ENCODE data around the gene PRTFDC1. TPM values are rescaled to one million over a fixed set of nuclear protein-coding genes. Genes with fewer than 3 reads are reported as not detected.
"Not testable (repeated sequence)": the region's sequence is repeated elsewhere in the genome, so short reads cannot be mapped to it uniquely, and the experiment has no call there.

PRTFDC1 gene
- total RNA-seq, 1 experiment from 2014 or later, result 83.2 TPM

DNA sequence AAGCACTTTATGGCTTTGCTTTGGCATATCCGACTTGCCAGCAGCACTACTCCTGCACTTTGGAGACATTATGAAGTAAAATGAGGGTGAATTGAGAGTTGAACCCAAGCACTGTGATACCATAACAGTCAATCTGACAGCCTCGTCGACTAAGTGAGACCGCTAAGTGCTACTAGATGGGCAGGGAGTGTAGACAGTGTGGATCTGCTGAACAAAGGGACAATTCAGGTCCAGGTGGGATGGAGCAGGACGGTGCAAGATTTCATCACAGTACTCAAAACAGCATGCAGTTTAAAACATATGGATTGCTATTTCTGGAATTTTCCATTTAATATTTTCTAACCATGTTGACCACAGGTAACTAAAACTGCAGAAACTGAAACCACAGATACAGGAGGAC, 20.8 kb upstream of the PRTFDC1 start:
- Histone ChIP-seq H3K9me3 (no peaks in the 10 kb centered on the region), H3K36me3 (ENCODE audit: control insufficient read depth, insufficient read depth, low read length) (no peaks in the 10 kb centered on the region), H3K27me3 (replicated peaks; ENCODE audit: control insufficient read depth, insufficient read depth, low read length) (no peaks in the 10 kb centered on the region), H3K4me3 (ENCODE audit: low read depth, low read length) (no peak overlapping the region), H3K4me1 (peaks cover 6% of the 10 kb centered on the region; the same call in 1 of the 2 replicates)
- ChIA-PET CTCF (no interaction called here), POLR2A (no interaction called here)
- Mint-ChIP-seq H3K27ac (ENCODE audit: unreplicated experiment) (no peak overlapping the region), H3K4me3 (ENCODE audit: unreplicated experiment) (no peak overlapping the region), H3K4me1 (ENCODE audit: low read depth, unreplicated experiment) (peaks cover 13% of the 10 kb centered on the region), H3K27me3 (ENCODE audit: insufficient read depth, unreplicated experiment) (no peaks in the 10 kb centered on the region), H3K36me3 (ENCODE audit: insufficient read depth, unreplicated experiment) (no peaks in the 10 kb centered on the region), H3K9me3 (ENCODE audit: unreplicated experiment) (no peaks in the 10 kb centered on the region)
- intact Hi-C loops (cut with micrococcal nuclease; ENCODE audit: unreplicated experiment), result no loop called here
- no TSS peak for BruUV-seq (replicated peaks)
- TF ChIP-seq, protein P1, sequence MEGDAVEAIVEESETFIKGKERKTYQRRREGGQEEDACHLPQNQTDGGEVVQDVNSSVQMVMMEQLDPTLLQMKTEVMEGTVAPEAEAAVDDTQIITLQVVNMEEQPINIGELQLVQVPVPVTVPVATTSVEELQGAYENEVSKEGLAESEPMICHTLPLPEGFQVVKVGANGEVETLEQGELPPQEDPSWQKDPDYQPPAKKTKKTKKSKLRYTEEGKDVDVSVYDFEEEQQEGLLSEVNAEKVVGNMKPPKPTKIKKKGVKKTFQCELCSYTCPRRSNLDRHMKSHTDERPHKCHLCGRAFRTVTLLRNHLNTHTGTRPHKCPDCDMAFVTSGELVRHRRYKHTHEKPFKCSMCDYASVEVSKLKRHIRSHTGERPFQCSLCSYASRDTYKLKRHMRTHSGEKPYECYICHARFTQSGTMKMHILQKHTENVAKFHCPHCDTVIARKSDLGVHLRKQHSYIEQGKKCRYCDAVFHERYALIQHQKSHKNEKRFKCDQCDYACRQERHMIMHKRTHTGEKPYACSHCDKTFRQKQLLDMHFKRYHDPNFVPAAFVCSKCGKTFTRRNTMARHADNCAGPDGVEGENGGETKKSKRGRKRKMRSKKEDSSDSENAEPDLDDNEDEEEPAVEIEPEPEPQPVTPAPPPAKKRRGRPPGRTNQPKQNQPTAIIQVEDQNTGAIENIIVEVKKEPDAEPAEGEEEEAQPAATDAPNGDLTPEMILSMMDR (IDR thresholded peaks at IDR 0.05; ENCODE audit: insufficient read depth in 1 of 2, low read depth in 1 of 2, low read length in 1 of 2, severe bottlenecking in 1 of 2, unreplicated experiment in 1 of 2), result no peak
- no peak for DNase-seq

DNA sequence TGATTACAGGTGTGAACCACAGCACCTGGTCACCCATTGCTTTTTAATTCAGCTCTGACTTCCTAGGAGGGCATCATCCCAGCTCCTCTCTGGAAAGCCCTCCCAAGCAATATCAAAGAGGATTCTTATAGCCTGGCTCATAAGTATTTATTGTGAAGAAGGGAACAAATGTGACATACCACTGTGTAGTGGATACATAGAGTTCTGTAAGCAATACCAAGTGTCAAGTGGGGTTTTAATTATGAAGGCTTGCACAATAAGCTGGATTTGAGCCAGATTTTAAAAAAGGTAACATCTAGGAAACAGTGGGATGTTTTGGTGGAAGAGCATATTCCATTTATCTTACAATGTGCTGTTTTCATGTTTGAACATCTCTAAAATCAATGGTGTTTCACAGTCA, 19.0 kb upstream of the PRTFDC1 start:
- Histone ChIP-seq H3K4me1 (peaks cover 6% of the 10 kb centered on the region; the same call in 1 of the 2 replicates), H3K27me3 (replicated peaks; ENCODE audit: control insufficient read depth, insufficient read depth, low read length) (no peaks in the 10 kb centered on the region), H3K9me3 (no peaks in the 10 kb centered on the region), H3K36me3 (ENCODE audit: control insufficient read depth, insufficient read depth, low read length) (no peaks in the 10 kb centered on the region), H3K4me3 (ENCODE audit: low read depth, low read length) (no peak overlapping the region)
- no TSS peak for BruUV-seq (replicated peaks)
- H3K27me3 Mint-ChIP-seq (ENCODE audit: insufficient read depth, unreplicated experiment), result no peaks in the 10 kb centered on the region
- no peak overlapping the region for H3K4me3 Mint-ChIP-seq (ENCODE audit: unreplicated experiment)
- TF ChIP-seq, protein P1 (IDR thresholded peaks at IDR 0.05; ENCODE audit: insufficient read depth in 1 of 2, low read depth in 1 of 2, low read length in 1 of 2, severe bottlenecking in 1 of 2, unreplicated experiment in 1 of 2), result no peak
- no peaks in the 10 kb centered on the region for H3K9me3 Mint-ChIP-seq (ENCODE audit: unreplicated experiment)
- H3K4me1 Mint-ChIP-seq (ENCODE audit: low read depth, unreplicated experiment), result peaks cover 13% of the 10 kb centered on the region
- ChIA-PET POLR2A (no interaction called here), CTCF (no interaction called here)
- no peak overlapping the region for H3K27ac Mint-ChIP-seq (ENCODE audit: unreplicated experiment)
- no peak for DNase-seq
- intact Hi-C loops (cut with micrococcal nuclease; ENCODE audit: unreplicated experiment), result no loop called here
- no peaks in the 10 kb centered on the region for H3K36me3 Mint-ChIP-seq (ENCODE audit: insufficient read depth, unreplicated experiment)

DNA sequence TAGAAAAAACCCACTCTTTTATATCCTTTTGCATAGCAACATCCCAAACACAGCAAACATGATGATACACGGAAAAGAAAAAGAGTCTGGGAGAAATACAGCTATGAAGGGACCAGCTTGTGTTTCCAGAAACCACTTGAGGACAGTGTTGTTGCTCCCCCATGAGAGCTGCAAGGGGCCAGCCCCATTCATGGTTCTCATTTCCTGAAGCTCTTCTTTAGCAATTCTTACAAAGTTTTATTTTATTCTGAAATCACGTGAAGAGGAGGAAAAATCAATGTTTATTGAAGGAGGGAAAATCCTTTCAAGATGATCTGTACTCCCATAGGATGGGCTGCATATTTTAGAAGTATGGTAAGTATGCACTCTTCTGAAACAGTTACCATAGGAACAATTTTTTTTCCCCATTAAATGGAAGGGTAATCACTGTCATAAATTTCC, 17.5 kb upstream of the PRTFDC1 start:
- BruUV-seq (replicated peaks), result no TSS peak
- Histone ChIP-seq H3K27me3 (replicated peaks; ENCODE audit: control insufficient read depth, insufficient read depth, low read length) (no peaks in the 10 kb centered on the region), H3K4me3 (ENCODE audit: low read depth, low read length) (no peak overlapping the region), H3K4me1 (peaks cover 6% of the 10 kb centered on the region; the same call in 1 of the 2 replicates), H3K9me3 (no peaks in the 10 kb centered on the region), H3K36me3 (ENCODE audit: control insufficient read depth, insufficient read depth, low read length) (no peaks in the 10 kb centered on the region)
- Mint-ChIP-seq H3K36me3 (ENCODE audit: insufficient read depth, unreplicated experiment) (no peaks in the 10 kb centered on the region), H3K27ac (ENCODE audit: unreplicated experiment) (no peak overlapping the region), H3K4me3 (ENCODE audit: unreplicated experiment) (no peak overlapping the region), H3K4me1 (ENCODE audit: low read depth, unreplicated experiment) (no peaks in the 10 kb centered on the region), H3K9me3 (ENCODE audit: unreplicated experiment) (no peaks in the 10 kb centered on the region), H3K27me3 (ENCODE audit: insufficient read depth, unreplicated experiment) (no peaks in the 10 kb centered on the region)
- POLR2A ChIA-PET, result interaction anchor here (0.6 kb wide), 1 partner anchor 874 kb away, joined by 3 read pairs; no protein-coding TSS in a partner anchor
- DNase-seq, result no peak
- TF ChIP-seq, protein P1 (IDR thresholded peaks at IDR 0.05; ENCODE audit: insufficient read depth in 1 of 2, low read depth in 1 of 2, low read length in 1 of 2, severe bottlenecking in 1 of 2, unreplicated experiment in 1 of 2), result no peak
- CTCF ChIA-PET, result interaction anchor here (0.6 kb wide), 1 partner anchor 249 kb away, joined by 3 read pairs; no protein-coding TSS in a partner anchor
- intact Hi-C loops (cut with micrococcal nuclease; ENCODE audit: unreplicated experiment), result no loop called here

DNA sequence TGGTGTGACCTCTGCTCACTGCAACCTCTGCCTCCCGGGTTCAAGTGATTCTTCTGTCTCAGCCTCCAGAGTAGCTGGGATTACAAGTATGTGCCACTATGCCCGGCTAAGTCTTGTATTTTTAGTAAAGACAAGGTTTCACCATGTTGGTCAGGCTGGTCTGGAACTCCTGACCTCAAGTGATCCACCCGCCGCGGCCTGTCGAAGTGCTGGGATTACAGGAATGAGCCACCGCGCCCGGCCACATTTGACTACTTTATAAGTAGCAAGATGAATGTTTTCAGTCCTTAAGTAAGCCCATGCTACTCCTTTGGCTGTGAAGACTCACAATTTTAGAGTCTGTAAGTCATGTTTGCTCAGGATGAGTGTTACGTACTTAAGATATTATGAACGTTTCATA, 16.5 kb upstream of the PRTFDC1 start:
- POLR2A ChIA-PET; H3K4me1 Mint-ChIP-seq (ENCODE audit: low read depth, unreplicated experiment); H3K27me3 Mint-ChIP-seq (ENCODE audit: insufficient read depth, unreplicated experiment); H3K4me3 ChIP-seq (ENCODE audit: low read depth, low read length); H3K4me3 Mint-ChIP-seq (ENCODE audit: unreplicated experiment); BruUV-seq (replicated peaks); H3K27ac Mint-ChIP-seq (ENCODE audit: unreplicated experiment); H3K36me3 Mint-ChIP-seq (ENCODE audit: insufficient read depth, unreplicated experiment); DNase-seq; CTCF ChIA-PET; intact Hi-C loops (cut with micrococcal nuclease; ENCODE audit: unreplicated experiment); H3K4me1 ChIP-seq; H3K27me3 ChIP-seq (replicated peaks; ENCODE audit: control insufficient read depth, insufficient read depth, low read length); H3K9me3 Mint-ChIP-seq (ENCODE audit: unreplicated experiment); H3K36me3 ChIP-seq (ENCODE audit: control insufficient read depth, insufficient read depth, low read length); H3K9me3 ChIP-seq: not testable (repeated sequence)

All from Caco-2 (cell line).